ENCODE results near the gene ARHGAP1. TPM values are rescaled to one million over a fixed set of nuclear protein-coding genes. Genes with fewer than 3 reads are reported as not detected.
"Not testable (repeated sequence)": the region's sequence is repeated elsewhere in the genome, so short reads cannot be mapped to it uniquely, and the experiment has no call there.

The ARHGAP1 gene
- total RNA-seq, 2 experiments from 2014 or later, result 45.1 to 46.8 TPM

DNA sequence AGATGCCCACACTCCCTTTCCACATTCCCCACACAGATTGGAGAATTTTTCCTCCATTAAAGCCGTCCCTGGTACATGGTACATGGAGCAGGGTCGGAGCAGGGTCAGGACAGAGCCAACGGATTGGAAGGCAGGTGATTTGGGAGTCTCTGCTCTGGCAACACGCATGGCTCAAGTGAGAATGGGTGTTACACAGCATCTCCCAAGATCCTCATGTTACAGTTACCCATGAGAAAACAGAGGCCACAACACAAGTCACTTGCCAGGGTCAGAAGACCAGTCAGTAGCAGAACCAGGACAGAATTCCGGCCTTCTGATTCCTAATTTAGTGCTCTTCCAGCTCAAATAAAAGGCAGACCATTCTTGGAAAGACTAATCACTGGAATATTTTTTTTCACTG is 10.9 kb upstream of the ARHGAP1 start:
- H3K27me3 Mint-ChIP-seq, result no peaks in the 10 kb centered on the region
- no peak overlapping the region for H3K27ac Mint-ChIP-seq
- H3K4me1 Mint-ChIP-seq, result peaks cover 3% of the 10 kb centered on the region
- H3K36me3 Mint-ChIP-seq, result peaks cover 9% of the 10 kb centered on the region
- H3K4me3 Mint-ChIP-seq, result no peak overlapping the region
- no peak for DNase-seq
- no peaks in the 10 kb centered on the region for H3K9me3 Mint-ChIP-seq

DNA sequence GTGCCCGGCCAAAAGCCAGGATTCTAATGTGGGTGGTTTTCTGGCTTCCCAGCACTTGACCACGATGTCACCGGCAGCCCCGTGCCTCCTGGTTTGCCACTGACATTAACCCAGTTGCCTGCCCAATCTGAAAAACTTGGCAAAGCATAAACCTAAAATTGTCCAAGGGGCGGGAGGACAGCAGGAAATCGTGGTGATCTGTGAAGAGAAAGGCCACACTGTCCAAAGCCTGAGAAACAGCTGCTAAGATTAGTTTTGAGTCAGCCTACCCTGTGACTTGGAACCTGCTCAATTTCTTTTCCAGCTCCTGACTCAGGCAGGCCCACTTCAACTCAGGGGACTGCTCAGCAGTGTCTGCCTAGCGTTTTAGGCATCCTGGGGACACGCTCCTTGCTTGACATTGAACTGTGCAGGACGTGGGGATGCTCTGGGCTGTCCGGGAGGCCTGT is 10.4 kb upstream of the ARHGAP1 start:
- Mint-ChIP-seq H3K27ac (no peak overlapping the region), H3K36me3 (peaks cover 9% of the 10 kb centered on the region), H3K4me3 (no peak overlapping the region), H3K9me3 (no peaks in the 10 kb centered on the region), H3K4me1 (peaks cover 3% of the 10 kb centered on the region), H3K27me3 (no peaks in the 10 kb centered on the region)
- no peak for DNase-seq

DNA sequence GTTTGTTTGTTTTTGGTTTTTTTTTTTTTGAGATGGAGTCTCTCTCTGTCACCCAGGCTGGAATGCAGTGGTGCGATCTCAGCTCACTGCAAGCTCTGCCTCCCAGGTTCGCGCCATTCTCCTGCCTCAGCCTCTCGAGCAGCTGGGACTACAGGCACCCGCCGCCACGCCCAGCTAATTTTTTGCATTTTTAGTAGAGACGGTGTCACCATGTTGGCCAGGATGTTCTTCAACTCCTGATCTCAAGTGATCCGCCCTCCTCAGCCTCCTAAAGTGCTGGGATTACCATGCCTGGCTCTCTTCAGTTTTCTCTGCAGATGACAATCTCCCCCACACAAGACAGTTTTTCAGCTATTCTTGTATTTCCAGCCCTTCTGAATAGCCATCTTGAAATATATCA is 8.9 kb upstream of the ARHGAP1 start:
- not testable (repeated sequence) for H3K4me1 Mint-ChIP-seq, H3K4me3 Mint-ChIP-seq, H3K27me3 Mint-ChIP-seq, H3K9me3 Mint-ChIP-seq, H3K36me3 Mint-ChIP-seq, H3K27ac Mint-ChIP-seq, DNase-seq

DNA sequence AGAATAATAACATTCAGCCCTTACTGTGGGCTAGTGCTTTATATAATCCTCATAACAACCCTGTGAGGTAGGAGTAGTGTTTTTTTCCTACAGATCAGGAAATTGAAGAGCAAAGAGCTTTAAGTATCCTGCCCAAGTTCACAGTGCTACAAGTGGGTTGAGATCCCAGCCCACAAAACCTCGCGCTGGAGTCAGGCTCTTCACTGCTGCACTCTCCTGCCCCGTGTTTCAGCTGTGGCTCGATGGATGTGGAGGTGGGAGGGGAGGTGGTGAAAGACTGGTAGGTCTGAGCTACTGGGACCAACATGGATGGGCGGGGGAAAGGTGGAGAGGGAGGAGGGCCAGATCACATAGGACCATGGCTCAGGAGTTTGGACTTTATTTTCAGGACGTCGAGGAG is 6.5 kb upstream of the ARHGAP1 start:
- H3K27me3 Mint-ChIP-seq, result no peaks in the 10 kb centered on the region
- no peak overlapping the region for H3K4me3 Mint-ChIP-seq
- H3K9me3 Mint-ChIP-seq, result no peaks in the 10 kb centered on the region
- no peak for DNase-seq
- no peak overlapping the region for H3K27ac Mint-ChIP-seq
- peaks cover 10% of the 10 kb centered on the region for H3K36me3 Mint-ChIP-seq
- peaks cover 16% of the 10 kb centered on the region for H3K4me1 Mint-ChIP-seq

DNA sequence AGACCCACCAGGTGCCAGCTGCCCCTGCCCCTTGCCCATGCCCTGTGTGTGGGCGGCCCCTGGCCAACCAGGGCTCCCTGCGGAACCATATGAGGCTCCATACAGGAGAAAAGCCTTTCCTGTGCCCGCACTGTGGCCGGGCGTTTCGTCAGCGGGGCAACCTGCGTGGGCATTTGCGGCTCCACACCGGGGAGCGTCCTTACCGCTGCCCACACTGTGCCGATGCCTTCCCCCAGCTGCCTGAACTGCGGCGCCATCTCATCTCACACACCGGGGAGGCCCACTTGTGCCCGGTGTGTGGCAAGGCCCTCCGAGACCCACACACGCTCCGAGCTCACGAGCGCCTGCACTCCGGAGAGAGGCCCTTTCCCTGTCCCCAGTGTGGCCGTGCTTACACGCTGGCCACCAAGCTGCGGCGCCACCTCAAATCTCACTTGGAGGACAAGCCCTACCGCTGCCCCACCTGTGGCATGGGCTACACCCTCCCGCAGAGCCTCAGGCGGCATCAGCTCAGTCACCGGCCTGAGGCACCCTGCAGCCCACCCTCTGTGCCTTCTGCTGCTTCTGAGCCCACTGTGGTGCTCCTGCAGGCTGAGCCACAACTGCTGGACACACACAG is 4.8 kb upstream of the ARHGAP1 start:
- H3K4me1 Mint-ChIP-seq, result peaks cover 20% of the 10 kb centered on the region
- no peaks in the 10 kb centered on the region for H3K9me3 Mint-ChIP-seq
- DNase-seq, result no peak
- peaks cover 16% of the 10 kb centered on the region for H3K36me3 Mint-ChIP-seq
- no peak overlapping the region for H3K27ac Mint-ChIP-seq
- no peaks in the 10 kb centered on the region for H3K27me3 Mint-ChIP-seq
- H3K4me3 Mint-ChIP-seq, result no peak overlapping the region

DNA sequence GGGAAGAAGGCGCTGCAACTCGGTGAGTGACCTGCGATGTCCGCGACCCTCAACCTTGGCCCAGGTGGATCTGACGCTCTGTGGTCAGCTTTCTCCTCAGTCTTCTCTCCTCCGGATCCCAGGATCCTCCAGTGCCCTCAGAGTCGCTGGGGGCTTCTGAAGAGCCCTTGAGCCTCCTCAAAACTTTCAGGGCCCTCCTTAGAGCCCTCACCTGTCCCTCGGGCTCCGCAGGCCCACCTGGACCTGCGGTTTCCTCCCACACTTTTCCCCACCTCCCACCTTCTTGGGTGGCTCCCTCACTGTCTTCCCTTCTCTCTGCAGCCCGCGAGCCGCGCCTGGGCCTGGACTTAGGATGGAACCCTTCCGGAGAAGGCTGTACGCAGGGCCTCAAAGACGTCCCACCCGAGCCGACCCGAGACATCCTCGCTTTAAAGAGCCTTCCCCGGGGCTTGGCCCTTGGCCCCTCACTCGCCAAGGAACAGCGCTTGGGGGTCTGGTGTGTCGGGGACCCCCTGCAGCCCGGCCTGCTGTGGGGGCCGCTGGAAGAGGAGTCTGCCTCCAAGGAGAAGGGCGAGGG is 747 bp upstream of the ARHGAP1 start:
- Mint-ChIP-seq H3K4me1 (peaks cover 33% of the 10 kb centered on the region), H3K9me3 (no peaks in the 10 kb centered on the region), H3K4me3 (peak overlapping the region; percentile 99), H3K27ac (peak overlapping the region; percentile 99), H3K36me3 (peaks cover 11% of the 10 kb centered on the region), H3K27me3 (no peaks in the 10 kb centered on the region)
- no peak for DNase-seq

DNA sequence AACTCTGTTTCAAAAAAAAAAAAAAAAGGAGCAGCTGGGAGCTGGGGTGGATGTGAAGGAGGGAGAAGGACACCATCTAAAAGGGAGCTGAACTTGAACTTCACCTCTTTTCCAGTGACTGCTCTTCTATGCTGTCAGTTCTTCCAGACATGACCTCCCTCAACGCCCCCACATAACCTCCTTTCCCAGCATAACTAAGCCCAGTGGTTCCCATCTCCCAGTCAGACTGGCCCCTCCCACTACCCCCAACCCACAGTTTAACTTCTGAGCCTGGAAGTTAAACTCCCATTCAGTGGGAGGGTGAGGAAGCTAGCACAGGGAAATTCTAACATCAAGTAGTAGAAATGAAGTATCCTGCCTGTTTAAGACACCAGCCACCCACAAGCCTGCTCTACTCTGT is 1.8 kb downstream of the ARHGAP1 start:
- Mint-ChIP-seq H3K4me1 (peaks cover 34% of the 10 kb centered on the region), H3K36me3 (peaks cover 11% of the 10 kb centered on the region), H3K27me3 (no peaks in the 10 kb centered on the region), H3K4me3 (no peak overlapping the region), H3K27ac (no peak overlapping the region), H3K9me3 (no peaks in the 10 kb centered on the region)
- no peak for DNase-seq

DNA sequence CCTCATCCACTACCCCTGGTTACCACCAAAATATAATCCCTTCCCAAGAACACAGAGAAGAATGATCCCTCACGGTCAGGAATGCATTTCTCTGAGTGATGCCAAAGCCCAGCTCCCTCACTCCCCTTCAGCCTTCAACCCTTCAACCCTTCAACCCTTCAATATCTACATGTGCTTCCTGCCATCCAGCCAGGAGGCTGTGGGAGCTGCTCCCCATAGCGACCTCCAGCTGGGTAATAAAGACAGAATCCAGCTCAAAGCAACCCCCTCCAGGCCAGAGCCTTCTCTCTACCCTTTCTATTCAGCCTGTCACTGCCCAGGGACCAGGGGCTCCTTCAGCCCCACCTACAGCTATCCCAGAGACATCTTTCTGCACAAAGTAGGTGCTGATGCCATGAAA is 2.7 kb downstream of the ARHGAP1 start:
- no peak overlapping the region for H3K4me3 Mint-ChIP-seq
- no peaks in the 10 kb centered on the region for H3K9me3 Mint-ChIP-seq
- H3K36me3 Mint-ChIP-seq, result peaks cover 10% of the 10 kb centered on the region
- peaks cover 29% of the 10 kb centered on the region for H3K4me1 Mint-ChIP-seq
- H3K27me3 Mint-ChIP-seq, result no peaks in the 10 kb centered on the region
- no peak for DNase-seq
- H3K27ac Mint-ChIP-seq, result no peak overlapping the region

DNA sequence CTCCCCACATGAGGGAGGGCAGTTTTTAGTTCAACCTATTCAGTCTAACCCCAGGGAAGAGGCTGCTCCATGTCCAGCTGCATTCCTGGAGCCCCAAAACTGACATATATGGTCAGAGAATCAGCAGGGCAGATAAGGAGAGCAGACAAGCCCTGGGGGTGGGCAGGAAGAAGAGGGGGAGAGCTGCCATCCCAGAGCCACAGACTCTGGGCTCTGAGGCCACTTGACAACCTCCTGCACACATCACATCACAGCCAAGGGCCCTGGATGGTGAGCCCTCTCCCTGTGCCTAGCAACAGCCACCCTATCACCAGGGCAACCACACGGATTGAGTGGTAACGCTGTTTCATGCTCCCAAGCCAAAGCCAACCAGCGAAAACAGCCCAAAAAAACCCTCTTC is 3.1 kb downstream of the ARHGAP1 start:
- H3K27ac Mint-ChIP-seq, result no peak overlapping the region
- DNase-seq, result no peak
- no peaks in the 10 kb centered on the region for H3K27me3 Mint-ChIP-seq
- peaks cover 10% of the 10 kb centered on the region for H3K36me3 Mint-ChIP-seq
- H3K4me3 Mint-ChIP-seq, result no peak overlapping the region
- H3K4me1 Mint-ChIP-seq, result peaks cover 25% of the 10 kb centered on the region
- no peaks in the 10 kb centered on the region for H3K9me3 Mint-ChIP-seq

DNA sequence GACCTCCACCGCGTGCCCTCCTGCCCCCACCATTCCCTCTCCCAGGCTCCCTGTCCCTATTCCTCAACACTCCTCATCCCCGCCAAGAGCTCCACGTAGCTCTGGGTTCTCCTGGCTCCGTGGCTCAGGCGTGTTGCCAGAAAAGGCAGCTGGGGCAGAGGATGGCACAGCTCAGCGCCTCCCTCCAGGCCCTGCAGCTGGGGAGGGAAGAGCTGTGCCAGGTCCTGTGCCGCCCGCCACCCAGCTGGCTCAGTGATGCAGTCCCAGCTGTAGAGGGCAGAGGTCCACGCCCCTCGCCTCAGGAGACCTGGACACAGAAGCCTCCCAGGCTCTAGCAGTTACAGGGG is 4.2 kb downstream of the ARHGAP1 start:
- peaks cover 17% of the 10 kb centered on the region for H3K4me1 Mint-ChIP-seq
- H3K4me3 Mint-ChIP-seq, result no peak overlapping the region
- no peaks in the 10 kb centered on the region for H3K27me3 Mint-ChIP-seq
- H3K27ac Mint-ChIP-seq, result no peak overlapping the region
- no peak for DNase-seq
- H3K36me3 Mint-ChIP-seq, result peaks cover 4% of the 10 kb centered on the region
- no peaks in the 10 kb centered on the region for H3K9me3 Mint-ChIP-seq

DNA sequence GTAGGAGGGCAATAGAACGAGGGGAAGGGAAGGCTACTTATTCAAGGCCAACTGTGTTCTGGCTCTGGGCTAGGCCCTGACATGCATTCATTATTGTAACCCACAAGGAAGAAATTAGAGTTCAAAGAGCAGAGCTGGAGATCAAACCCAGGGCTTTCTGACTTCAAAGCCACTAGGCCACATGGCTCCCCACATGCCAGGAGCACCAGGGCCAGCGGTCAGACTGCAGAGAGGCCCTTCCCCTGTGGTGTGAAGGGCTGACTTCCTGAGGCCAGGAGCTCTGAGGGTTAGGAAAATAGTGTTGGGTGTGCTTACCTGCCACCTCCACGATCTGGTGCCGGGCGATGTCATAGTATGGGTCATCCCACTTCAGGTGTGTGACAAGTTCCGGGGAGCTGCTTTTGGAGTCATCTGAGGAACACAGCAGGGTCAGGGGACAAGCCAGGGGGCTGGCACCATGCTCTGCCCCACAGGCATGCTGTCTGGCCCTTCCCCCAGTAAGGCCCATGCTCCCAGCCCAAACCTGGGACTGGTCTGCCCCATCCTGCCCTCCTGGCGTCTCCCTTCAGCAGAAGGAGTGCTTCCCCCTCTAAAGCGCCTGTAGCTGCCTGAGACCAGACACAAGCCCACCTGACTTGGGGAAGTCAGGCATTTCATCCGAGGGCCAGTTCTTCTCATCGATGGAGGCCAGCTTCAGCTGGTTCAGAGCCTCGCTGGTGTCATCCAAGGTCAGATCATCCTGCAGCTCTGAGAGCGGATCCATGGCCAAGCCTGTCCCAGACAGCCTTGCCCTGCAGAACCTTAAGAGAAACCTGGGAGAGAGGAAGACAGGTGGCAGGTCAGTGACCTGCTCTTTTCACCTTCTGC is 4.8 kb downstream of the ARHGAP1 start:
- Mint-ChIP-seq H3K4me1 (peaks cover 17% of the 10 kb centered on the region), H3K9me3 (no peaks in the 10 kb centered on the region), H3K27me3 (no peaks in the 10 kb centered on the region), H3K4me3 (no peak overlapping the region), H3K27ac (no peak overlapping the region), H3K36me3 (peaks cover 6% of the 10 kb centered on the region)
- no peak for DNase-seq

DNA sequence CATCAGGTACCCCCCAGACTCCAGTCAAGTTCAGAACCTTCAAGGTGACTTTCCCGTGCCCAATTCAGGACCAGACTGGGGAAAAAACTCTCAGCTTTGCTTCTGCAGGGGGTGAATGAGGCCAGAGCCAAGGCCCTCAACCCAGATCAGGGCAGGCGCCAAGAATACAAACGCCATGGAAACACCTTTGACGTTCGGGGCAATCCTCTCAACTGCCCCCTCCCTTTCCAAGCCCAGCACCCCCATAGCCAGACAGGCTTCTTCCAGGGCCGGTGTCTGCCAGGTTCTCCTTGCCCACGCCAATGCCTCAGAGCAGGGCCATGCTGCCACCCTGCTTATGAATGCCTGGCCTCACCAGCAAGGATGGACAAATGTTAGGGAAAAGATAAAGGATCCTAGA is 5.8 kb downstream of the ARHGAP1 start:
- Mint-ChIP-seq H3K4me1 (peaks cover 17% of the 10 kb centered on the region), H3K36me3 (peaks cover 7% of the 10 kb centered on the region), H3K9me3 (no peaks in the 10 kb centered on the region), H3K27me3 (no peaks in the 10 kb centered on the region), H3K27ac (no peak overlapping the region), H3K4me3 (no peak overlapping the region)
- DNase-seq, result no peak

DNA sequence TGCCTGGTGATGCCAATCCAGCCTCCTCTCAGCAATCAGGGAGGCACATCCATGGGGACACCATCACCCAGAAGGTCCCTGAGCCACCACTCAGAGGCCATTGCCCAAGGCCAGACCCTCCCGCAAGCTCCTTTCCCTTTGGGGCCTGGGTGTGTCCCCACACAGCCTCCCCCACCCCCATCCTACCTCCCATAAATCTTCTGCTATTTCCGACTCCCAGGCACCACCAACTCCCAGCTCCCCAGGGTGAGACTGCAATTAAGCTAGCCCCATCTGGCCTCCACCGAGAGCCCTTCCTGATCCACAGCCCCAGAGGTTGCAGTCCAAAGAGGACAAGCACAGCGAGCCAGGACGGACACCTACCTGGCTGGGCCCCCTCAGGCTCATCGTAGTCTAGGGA is 6.3 kb downstream of the ARHGAP1 start:
- no peak for DNase-seq
- Mint-ChIP-seq H3K9me3 (no peaks in the 10 kb centered on the region), H3K27me3 (no peaks in the 10 kb centered on the region), H3K4me1 (peaks cover 15% of the 10 kb centered on the region), H3K36me3 (peaks cover 4% of the 10 kb centered on the region), H3K4me3 (no peak overlapping the region), H3K27ac (no peak overlapping the region)

DNA sequence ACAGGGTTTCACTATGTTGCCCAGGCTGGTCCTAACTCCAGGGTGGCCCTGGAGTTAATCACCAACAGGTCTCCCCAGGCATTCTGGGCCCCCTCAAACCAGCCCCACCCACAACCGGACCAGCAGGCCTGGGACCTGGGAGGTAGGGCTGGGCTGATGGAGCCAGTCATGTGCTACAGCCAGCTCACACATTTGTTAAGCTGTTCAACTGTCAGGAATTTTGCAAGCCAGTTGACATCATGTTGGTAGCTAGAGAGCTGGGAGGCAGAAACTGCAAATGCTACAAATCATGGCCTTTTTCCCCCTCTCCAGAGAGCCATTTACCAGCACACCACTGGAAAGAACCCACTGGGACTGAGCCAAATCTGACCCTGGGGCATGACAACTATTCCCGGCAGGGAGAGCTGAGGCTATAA is 6.8 kb downstream of the ARHGAP1 start:
- Mint-ChIP-seq H3K27ac (no peak overlapping the region), H3K4me3 (no peak overlapping the region), H3K9me3 (no peaks in the 10 kb centered on the region), H3K4me1 (peaks cover 10% of the 10 kb centered on the region), H3K36me3 (peaks cover 3% of the 10 kb centered on the region), H3K27me3 (no peaks in the 10 kb centered on the region)
- no peak for DNase-seq

DNA sequence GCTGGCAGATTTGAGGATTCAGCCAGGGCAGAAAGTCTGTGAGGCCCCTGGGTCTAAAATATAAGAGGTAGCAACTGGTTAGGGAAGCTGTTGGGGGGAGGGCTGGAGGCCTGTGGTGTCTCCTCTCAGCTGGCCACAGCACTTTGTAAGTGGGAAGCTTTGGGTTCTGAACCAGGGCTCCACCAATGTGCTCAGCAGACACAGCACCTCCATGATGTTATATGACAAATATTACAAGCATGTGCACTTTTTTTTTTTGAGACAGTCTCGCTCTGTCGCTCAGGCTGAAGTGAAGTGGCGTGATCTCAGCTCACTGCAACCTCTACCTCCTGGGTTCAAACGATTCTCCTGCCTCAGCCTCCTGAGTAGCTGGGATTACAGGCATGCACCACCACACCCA is 8.0 kb downstream of the ARHGAP1 start:
- Mint-ChIP-seq H3K4me3 (no peak overlapping the region), H3K27ac (no peak overlapping the region), H3K27me3 (no peaks in the 10 kb centered on the region), H3K36me3 (peaks cover 3% of the 10 kb centered on the region), H3K9me3 (no peaks in the 10 kb centered on the region), H3K4me1 (peaks cover 4% of the 10 kb centered on the region)
- DNase-seq, result no peak

DNA sequence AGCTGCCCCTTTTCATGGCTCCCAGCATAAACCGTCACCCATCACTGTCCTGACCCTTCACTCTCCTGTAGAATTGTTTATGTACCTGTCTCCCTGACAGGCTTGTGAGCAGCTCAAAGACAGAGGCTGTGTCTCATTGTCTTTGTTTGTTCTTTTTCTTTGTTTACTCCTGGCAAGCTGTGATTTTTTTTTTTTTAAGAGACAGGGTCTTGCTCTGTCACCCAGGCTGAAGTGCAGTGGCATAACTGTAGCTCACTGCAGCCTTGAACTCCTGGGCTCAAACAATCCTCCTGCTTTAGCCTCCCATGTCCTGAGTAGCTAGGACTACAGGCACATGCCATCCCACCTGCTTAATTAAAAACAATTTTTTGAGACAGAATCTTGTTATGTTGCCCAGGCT is 9.7 kb downstream of the ARHGAP1 start:
- Mint-ChIP-seq H3K4me3 (no peak overlapping the region), H3K4me1 (no peaks in the 10 kb centered on the region), H3K9me3 (no peaks in the 10 kb centered on the region), H3K27ac (no peak overlapping the region), H3K36me3 (peaks cover 3% of the 10 kb centered on the region), H3K27me3 (no peaks in the 10 kb centered on the region)
- no peak for DNase-seq
